COLO668 (cell line): ENCODE measurements around the gene PNLIPRP3.

Experiments used
- DNase-seq: peaks from one replicate; lab custom pipeline; 2025; ENCODE audit not compliant: unreplicated experiment; lab: John Stamatoyannopoulos, UW

PNLIPRP3 gene

DNA sequence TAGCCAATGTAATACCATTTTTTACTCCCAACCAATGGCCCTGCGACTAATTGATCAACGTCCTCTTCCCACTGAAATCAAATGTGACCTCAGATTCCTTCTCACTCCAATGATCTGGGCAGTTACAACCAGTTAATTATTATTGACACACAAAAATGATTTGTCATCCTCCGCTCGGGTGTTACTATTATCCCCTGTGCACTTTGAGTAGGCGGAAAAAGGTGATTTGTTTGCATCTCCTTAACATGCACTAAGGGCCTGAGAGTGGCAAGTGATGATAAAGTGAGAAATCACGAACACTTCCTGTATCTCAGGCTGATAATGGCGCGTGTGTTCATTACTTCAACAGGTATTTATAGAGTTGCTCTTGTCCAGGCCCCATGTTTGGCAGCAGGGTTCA is 77.1 kb downstream of the PNLIPRP3 start:
- DNase-seq = no peak

DNA sequence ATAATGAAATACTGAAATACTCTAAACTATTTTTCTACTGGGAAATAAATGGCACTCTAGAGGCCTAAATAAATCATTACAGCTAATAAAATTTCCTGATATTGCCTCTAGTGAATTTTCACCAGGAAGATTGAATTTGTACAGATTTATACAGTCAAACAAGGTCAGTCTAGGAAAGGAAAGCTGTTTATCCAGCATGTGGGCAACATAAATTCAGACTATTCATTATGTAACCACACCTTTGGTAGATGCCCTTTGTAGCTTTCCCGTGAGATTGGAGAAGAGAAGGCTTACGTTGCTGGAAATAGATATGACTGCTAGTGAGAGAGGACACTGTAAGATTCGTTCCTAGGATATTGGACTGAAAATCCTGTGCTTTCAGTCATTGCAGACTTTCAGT is 82.9 kb downstream of the PNLIPRP3 start:
- no peak for DNase-seq

DNA sequence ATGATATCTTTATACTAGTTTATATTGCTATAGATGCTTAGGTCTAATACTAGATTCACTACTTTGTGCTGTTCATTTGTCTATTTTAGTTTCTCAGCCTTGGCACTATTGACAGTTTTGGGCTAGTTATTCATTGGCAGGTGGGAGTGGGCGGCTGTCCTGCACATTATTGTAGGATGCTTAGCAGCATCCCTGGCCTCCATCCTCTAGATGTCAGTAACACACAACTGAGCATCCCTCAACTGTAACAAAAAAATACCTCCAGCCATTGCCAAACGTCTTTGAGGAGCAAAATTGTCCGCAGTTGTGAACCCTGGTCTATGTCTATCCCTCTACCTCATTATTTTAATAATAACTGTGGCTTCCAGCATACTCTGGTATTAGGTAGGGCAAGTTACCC is 83.7 kb downstream of the PNLIPRP3 start:
- no peak for DNase-seq

DNA sequence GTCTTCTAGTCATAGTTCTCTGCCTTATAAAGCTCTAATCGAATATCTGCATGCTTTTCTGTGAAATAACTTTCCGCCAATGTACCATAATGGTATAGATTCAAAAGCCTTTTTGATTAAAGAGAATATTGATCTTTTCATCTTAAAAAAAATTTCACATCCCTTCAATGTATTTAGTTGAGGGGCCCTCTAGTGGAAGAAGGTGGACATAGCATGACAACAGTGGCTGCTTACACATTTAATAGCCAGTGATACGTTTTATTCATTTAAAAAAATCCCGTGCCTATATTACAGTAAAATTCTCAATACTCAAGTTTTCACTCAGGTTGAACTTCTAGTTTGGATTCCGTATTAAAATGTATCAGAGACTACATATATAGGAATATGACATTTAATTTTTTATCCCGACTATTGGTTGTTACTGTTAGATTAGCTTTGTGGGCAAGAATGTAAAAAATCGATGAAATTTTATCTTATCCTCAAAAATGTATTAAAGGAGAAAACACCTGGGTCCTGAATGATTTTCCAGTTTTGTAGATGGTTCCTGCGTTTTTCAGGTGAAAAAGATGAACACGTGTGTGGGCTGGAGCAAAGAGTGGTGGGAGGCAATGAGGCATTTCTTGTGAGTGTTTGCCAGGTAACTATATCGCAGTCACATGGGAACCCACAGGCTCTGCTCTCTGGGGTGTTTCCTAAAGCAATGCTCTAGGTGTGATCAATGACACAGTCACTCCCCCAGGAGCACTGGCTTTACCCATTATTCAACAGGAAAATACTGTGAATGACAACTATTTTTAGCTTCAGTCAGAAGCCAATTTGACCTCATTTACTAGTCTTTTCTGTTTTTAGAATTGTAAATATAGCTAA is 94.0 kb downstream of the PNLIPRP3 start:
- peak; percentile 11 for DNase-seq

DNA sequence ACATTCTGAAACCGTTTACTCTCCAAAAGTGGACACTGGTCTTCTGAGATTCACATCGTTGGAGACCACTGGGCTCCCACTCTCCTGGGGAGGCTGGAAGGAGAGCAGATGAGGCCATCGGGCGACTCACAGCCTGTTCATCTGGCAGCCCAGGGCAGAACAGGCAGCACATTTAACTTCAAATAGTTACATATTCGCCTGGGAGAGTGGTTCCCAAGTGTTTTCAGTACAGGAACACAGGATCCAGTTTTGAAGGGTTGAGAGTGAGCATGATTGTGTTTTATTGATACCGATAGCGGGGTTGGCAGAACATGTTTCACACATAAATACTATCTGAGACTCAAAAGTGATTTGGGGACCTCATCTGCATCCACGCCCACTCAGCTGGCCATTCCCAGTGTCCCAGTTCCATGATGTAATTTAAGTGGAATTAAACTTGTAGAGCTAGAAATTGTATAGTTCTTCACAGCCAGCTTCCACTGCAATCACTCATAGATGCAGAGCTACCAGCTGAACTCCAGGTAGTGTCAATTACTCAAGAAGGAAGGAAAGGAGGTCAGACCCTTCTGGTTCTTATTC is 95.2 kb downstream of the PNLIPRP3 start:
- no peak for DNase-seq

DNA sequence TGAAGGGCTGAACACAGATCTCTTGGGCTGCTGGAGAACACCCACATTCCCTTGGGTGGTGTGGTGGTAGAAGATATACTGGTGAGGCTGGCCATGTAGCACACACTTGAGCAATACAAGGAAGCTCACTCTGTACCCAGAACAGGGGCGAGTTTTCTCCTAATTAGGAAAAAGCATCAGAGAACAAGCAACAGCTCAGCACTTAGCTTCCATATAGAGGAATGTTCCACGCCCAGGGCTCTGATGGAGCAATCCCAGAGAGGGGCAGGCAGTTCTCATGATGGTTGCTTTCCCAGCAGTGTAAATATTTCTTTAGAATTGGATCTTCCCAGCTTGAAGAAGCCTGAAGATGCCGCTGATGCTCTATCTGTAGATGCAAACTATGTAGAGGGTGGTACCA is 97.1 kb downstream of the PNLIPRP3 start:
- DNase-seq = no peak

DNA sequence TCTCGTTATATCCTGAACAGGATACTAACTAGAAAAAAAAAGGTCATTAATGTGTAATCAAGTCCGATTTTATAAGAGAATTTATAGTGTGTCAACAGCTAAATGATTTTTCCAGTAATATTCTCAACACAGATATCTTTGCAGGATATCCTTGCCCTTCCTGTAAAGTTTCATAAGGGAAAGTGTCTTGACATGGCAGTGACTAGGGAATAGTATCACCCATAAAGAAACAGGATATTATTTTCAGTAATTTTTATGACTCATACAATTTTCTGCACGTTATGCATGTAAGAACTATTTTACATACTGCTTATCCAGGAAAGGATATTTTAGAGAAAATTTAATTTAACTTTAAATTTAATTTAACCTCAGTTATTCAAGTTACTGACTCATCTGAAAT is 98.6 kb downstream of the PNLIPRP3 start:
- DNase-seq = no peak
